DMS 273 (cell line): ENCODE measurements around the gene MYO9A.
"Not testable (repeated sequence)": the region's sequence is repeated elsewhere in the genome, so short reads cannot be mapped to it uniquely, and the experiment has no call there.

Source experiments
- DNase-seq: peaks from one replicate; lab custom pipeline; 2025; ENCODE audit not compliant: unreplicated experiment; lab: John Stamatoyannopoulos, UW

Gene MYO9A

GRCh38 chr15:71885390-71885789 lies 232.6 kb downstream of the MYO9A start:
- no peak for DNase-seq

- DNase-seq, result no peak
Measured at GRCh38 chr15:71883447-71883846, 234.5 kb downstream of the MYO9A start.

GRCh38 chr15:71880276-71880675 lies 237.7 kb downstream of the MYO9A start:
- DNase-seq, result no peak

- DNase-seq, result no peak
Measured at GRCh38 chr15:71874245-71874644, 243.7 kb downstream of the MYO9A start.

- not testable (repeated sequence) for DNase-seq
Measured at GRCh38 chr15:71858232-71858631, 259.7 kb downstream of the MYO9A start.

- no peak for DNase-seq
Measured at GRCh38 chr15:71853543-71853942, 264.4 kb downstream of the MYO9A start.

GRCh38 chr15:71844916-71845315 lies 273.0 kb downstream of the MYO9A start:
- DNase-seq, result no peak

GRCh38 chr15:71841563-71841962 lies 276.4 kb downstream of the MYO9A start:
- no peak for DNase-seq

GRCh38 chr15:71830981-71831380 lies 287.0 kb downstream of the MYO9A start:
- no peak for DNase-seq

GRCh38 chr15:71826196-71826595 lies 291.8 kb downstream of the MYO9A start:
- no peak for DNase-seq

GRCh38 chr15:71825021-71825730 lies 292.8 kb downstream of the MYO9A start:
- no peak for DNase-seq

GRCh38 chr15:71823801-71824200 lies 294.1 kb downstream of the MYO9A start:
- DNase-seq, result no peak

GRCh38 chr15:71822890-71823630 lies 294.9 kb downstream of the MYO9A start:
- DNase-seq, result no peak

- no peak for DNase-seq
Measured at GRCh38 chr15:71821547-71822129, 296.3 kb downstream of the MYO9A start.

- no peak for DNase-seq
Measured at GRCh38 chr15:71820127-71820526, 297.8 kb downstream of the MYO9A start.

GRCh38 chr15:71817351-71817750 lies 300.6 kb downstream of the MYO9A start:
- DNase-seq, result no peak

- no peak for DNase-seq
Measured at GRCh38 chr15:71815301-71815700, 302.6 kb downstream of the MYO9A start.

GRCh38 chr15:71813723-71814470 lies 304.1 kb downstream of the MYO9A start:
- no peak for DNase-seq

GRCh38 chr15:71812966-71813722 lies 304.8 kb downstream of the MYO9A start:
- no peak for DNase-seq
